H54 (cell line): Measurements from ENCODE around the gene SH3RF3.

Source experiments
- DNase-seq: peaks from one replicate; pipeline ENCODE4 v3.0.0; 2011; ENCODE audit warnings: low spot score, mixed read lengths; ENCODE audit not compliant: insufficient read length
- FAIRE-seq: peaks from 3 replicates; lab custom pipeline; 2011; peaks lifted over from hg19 to GRCh38; lab: Jason Lieb, UNC
- POLR2A ChIP-seq: IDR thresholded peaks from 2 replicates; pipeline ENCODE4 v1.6.1; 2011; ENCODE audit warnings: low read depth, mild to moderate bottlenecking, low read length

SH3RF3 gene

GRCh38 chr2:109287413-109287812 is 158.4 kb downstream of the SH3RF3 start:
- TF ChIP-seq POLR2A = no peak
- FAIRE-seq (no peak), DNase-seq (no peak)

DNA sequence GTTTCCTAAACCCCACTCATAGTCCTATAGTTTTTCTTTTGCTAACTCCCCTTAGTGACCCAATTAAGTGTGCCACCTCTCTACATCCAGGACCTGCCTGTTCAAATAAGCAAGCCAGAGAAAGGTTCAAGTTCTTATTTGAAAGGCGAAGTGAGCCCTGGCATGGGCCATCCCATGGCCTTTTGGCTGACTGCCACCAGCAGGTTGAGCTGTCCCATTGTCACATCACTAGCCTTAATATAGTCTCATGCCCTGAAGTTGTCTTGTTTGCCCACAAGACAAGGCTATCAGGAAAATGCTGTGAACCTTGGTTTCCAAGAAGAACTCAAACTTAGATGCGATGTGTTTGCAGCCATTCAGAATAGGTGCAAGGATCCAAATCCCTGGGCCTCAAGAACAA is 158.8 kb downstream of the SH3RF3 start:
- DNase-seq (no peak), FAIRE-seq (no peak)
- TF ChIP-seq POLR2A = no peak

DNA sequence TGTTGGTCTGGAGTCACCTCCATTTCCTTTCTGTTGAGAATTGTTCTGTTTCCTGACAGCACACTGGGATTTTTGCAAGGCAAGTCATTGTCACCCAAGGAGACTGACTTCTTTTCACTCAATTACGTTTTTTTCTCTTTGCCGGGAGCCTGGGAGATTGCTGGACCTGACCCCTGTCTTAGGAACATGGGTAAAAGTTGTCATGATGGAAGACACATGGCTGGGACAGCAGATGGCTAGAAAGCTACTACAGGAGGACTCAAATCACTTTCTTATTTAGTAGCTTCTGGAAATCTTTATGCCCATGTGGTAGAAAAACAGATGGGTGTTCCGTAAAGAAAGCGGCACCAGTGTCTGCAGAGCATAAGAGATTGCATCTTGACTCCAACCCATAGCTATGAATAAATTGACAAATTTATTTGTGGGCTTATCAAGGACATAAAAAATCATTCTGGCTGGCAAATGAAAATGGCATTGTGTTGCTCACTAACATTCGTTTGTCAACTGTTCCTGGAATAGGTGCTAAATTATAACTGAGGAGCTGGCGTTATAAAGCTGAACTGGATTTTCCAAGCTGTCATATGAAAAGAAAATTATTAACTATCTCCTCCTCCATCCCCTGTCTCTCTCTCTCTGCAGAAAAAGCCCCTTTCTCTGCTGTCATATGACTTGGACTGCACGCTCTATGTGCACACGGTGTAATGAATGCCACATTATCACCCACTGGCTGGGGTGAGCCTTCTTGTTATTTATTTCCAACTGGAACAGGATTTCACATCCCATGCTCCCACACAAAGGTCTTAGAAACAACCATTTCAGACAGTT is 159.8 kb downstream of the SH3RF3 start:
- TF ChIP-seq POLR2A = no peak
- FAIRE-seq = no peak

GRCh38 chr2:109289504-109290222 is 160.7 kb downstream of the SH3RF3 start:
- DNase-seq (no peak), FAIRE-seq (no peak)

More for the DNA sequence above, 159.8 kb downstream of the SH3RF3 start:
- no peak for DNase-seq

GRCh38 chr2:109290887-109291643 is 162.1 kb downstream of the SH3RF3 start:
- peak; percentile 21 for DNase-seq
- FAIRE-seq = no peak
- TF ChIP-seq POLR2A = no peak

More at GRCh38 chr2:109289504-109290222, 160.7 kb downstream of the SH3RF3 start:
- no peak for TF ChIP-seq POLR2A

DNA sequence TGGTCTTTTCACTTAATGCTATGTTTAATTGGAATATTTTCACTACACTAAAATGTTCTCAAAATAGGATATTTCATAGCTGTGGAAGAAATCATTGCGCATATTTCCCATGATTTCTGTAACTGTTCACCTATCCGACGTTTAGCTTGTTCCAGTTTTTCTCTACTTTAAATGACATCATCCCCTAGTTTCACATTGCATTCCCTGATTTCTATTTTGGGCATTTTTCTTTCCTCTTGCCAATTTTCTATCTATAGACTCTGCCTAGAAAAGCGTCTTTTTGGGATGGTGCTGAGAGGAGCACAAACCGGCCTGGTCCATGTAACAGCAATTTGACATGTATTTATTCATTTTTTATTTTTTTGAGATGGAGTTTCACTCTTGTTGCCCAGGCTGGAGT is 163.4 kb downstream of the SH3RF3 start:
- TF ChIP-seq POLR2A = no peak
- DNase-seq (no peak), FAIRE-seq (no peak)

DNA sequence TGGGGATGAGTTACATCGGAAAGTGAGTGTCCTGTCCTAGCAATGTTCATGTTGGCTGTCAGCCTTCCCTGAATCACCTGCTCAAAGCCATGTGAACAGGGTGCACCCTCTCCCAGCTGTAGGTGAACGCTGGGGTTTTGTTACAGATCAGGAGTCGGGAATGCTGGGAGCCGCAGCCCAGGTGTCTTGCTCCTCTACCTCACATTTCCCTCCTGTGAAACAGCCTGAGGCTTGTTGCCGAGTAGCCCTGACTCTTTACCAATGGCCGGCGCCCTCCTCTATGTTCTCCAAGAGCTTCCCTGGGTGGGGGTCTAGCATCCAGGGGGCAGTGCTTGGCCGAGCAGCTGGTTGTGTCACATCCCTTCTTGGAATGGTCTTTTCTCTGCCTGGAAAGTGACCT is 164.7 kb downstream of the SH3RF3 start:
- no peak for FAIRE-seq
- no peak for TF ChIP-seq POLR2A

GRCh38 chr2:109294523-109294922 is 165.5 kb downstream of the SH3RF3 start:
- no peak for DNase-seq
- no peak for TF ChIP-seq POLR2A
- no peak for FAIRE-seq

More for the DNA sequence above, 164.7 kb downstream of the SH3RF3 start:
- DNase-seq = no peak

DNA sequence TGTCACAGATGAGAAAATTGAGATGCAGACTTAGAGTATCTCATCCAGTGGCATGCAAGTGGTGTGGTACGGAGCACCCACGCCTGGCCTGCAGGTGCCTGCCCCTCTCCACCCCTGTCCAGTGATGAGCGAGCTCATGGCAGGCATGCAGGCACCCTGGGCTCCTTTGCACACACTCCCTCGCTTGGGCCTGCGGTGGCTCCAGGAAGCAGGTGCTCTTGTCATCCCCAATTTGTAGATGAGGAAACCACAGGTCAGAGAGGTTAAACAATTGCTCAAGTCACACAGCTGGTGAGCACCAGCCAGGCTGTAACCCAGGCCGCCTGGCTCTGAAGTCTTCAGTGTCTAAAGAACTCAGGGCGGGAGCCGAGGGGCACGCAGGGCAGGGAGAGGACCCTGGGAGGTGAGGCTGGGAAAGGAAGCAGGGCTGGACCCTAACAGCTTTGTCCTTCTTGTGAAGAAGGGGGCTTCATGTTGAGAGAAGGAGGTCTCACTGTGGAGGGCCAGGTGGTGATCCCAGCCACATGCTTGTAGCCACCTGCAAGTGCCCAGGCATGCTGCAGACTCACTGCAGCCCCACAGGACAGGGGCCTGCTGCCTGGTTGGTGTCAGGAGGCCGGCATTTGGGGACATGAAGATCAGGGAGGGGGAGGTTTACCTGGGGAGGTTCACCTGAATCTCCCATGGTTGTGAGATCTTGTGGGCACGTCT is 166.2 kb downstream of the SH3RF3 start:
- TF ChIP-seq POLR2A = no peak
- FAIRE-seq (no peak), DNase-seq (no peak)

DNA sequence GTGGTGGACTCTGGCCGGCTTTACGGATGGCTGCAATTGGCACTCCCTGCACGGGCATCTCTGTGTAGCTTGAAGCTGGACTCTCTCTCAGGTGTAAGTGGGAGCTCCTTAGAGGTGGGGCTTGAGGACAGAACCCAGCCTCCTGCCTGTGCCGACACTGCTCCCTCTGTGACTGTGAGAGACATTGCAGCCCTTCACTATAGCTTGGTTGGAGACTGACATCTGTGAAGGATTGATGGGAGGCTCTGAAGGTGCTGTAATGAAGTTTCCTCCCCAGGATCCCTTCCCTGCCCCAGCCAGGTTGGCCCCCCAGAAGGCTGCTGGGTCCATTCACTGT is 166.7 kb downstream of the SH3RF3 start:
- FAIRE-seq = no peak
- no peak for TF ChIP-seq POLR2A
- no peak for DNase-seq

- no peak for TF ChIP-seq POLR2A
- DNase-seq = no peak
- FAIRE-seq = no peak
Measured at GRCh38 chr2:109297566-109298490, 168.8 kb downstream of the SH3RF3 start.

DNA sequence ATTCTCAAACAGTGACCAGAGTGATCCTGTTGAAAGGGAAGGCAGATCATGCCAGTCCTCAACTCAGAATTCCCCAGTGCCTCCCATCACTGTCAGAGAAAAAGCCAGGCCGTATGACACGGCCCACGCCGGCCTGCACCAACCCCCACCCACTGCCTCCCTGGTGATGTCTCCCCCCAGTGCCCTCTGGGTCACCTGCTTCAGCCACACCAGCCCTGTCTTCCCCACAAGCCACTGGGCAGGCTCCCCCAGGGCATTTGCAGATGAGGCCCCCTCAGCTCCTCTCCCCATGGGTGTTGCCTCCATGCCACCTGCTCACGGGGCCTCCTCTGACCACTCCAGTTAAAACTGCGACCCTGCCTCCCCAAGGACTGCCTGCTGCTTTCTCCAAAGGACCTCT is 169.8 kb downstream of the SH3RF3 start:
- no peak for FAIRE-seq
- no peak for TF ChIP-seq POLR2A

More for the DNA sequence above, 169.8 kb downstream of the SH3RF3 start:
- no peak for DNase-seq
